ENCODE measurements around the gene ARHGAP40. TPM values are rescaled to one million over a fixed set of nuclear protein-coding genes. Genes with fewer than 3 reads are reported as not detected.

ARHGAP40 gene
- total RNA-seq, 2 donors from 2014 or later = not detected

DNA sequence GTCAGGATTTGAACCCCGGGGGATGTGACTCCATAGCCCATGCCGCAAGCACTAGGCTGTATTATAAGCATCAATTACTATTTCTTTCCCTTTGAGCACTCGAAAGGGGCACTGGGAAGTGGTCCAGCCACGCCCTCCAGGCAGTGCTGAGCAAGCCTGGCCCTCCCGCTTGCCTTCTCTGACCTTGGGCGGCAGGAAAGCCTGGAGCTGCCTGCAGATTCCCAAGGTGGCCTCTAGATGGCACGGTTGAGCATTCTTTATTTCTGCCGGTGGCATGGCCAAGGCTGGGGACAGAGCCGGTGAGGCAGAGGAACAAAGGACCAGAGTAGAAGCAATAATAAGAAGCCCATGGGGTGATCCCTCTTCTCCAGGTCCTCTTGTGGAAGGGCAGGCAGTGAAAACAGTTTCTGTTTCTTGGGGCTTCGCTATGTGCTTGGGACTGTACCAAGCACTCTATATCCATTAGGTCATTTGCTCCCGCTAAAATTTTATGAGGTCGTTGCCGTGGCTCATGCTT lies 32.0 kb downstream of the ARHGAP40 start:
- no peaks in the 10 kb centered on the region for H3K27me3 ChIP-seq
- DNase-seq (ENCODE audit: low spot score) = peak; percentile 59
- H3K9me3 ChIP-seq = no peaks in the 10 kb centered on the region
- TF ChIP-seq, protein P1, sequence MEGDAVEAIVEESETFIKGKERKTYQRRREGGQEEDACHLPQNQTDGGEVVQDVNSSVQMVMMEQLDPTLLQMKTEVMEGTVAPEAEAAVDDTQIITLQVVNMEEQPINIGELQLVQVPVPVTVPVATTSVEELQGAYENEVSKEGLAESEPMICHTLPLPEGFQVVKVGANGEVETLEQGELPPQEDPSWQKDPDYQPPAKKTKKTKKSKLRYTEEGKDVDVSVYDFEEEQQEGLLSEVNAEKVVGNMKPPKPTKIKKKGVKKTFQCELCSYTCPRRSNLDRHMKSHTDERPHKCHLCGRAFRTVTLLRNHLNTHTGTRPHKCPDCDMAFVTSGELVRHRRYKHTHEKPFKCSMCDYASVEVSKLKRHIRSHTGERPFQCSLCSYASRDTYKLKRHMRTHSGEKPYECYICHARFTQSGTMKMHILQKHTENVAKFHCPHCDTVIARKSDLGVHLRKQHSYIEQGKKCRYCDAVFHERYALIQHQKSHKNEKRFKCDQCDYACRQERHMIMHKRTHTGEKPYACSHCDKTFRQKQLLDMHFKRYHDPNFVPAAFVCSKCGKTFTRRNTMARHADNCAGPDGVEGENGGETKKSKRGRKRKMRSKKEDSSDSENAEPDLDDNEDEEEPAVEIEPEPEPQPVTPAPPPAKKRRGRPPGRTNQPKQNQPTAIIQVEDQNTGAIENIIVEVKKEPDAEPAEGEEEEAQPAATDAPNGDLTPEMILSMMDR (IDR thresholded peaks at IDR 0.05) = peak; percentile 81 to 84
- H3K4me1 ChIP-seq = no peaks in the 10 kb centered on the region
- H3K27ac ChIP-seq = no peak overlapping the region
- H3K36me3 ChIP-seq = no peaks in the 10 kb centered on the region
- no peak overlapping the region for H3K4me3 ChIP-seq

DNA sequence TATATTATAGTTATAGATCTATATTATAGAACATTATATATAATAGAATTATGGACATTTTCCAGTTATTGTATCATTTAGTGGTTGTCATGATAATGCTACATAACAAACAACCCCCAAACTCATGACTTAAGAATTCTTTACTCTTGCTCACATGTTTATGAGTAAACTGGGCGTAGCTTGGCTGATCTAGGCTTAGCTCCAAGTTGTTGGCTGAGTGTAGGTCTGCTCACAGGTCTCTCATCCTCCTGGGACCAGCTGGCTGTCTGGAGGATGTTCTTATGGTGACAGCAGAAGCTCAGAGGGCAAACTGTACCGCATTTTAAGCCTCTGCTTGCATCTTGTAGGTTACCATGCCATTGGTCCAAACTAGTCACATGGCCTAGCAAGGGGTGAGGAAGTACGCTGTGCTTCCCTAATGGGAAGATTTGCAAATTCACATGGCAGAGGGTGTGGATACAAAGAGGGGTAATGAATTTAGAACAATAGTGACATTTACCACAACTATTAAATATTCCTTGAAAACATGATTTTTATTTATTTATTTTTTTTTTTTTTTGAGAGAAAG lies 34.2 kb downstream of the ARHGAP40 start:
- Histone ChIP-seq H3K9me3 (no peaks in the 10 kb centered on the region), H3K4me1 (no peaks in the 10 kb centered on the region), H3K27me3 (no peaks in the 10 kb centered on the region), H3K36me3 (no peaks in the 10 kb centered on the region), H3K4me3 (no peak overlapping the region), H3K27ac (no peak overlapping the region)
- no peak for DNase-seq (ENCODE audit: low spot score)
- TF ChIP-seq, protein P1 (IDR thresholded peaks at IDR 0.05) = no peak

DNA sequence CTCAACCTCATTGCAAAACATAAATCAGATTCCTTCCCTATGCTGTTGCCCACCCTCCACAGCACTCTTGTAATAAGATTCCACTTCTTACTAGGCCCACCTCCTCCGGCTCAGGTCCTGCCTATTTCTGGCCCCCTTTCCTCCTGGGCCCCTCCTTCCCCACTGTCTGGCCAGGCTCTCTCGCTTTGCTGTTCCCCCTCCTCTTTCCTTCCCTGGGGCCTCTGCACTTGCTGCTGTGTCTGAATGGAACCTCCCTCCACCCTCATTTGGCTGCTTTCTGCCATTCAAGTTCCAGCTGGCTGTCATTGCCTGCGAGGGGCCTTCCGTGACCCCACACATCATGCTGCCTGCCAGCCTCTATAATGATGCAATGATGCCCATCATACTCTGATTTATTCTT lies 38.9 kb downstream of the ARHGAP40 start:
- TF ChIP-seq, protein P1 (IDR thresholded peaks at IDR 0.05) = no peak
- no peak for DNase-seq (ENCODE audit: low spot score)
- Histone ChIP-seq H3K36me3 (no peaks in the 10 kb centered on the region), H3K27ac (no peak overlapping the region), H3K9me3 (no peaks in the 10 kb centered on the region), H3K27me3 (peaks cover 0 to 2% of the 10 kb centered on the region in 2 donors), H3K4me3 (no peak overlapping the region), H3K4me1 (no peaks in the 10 kb centered on the region)

DNA sequence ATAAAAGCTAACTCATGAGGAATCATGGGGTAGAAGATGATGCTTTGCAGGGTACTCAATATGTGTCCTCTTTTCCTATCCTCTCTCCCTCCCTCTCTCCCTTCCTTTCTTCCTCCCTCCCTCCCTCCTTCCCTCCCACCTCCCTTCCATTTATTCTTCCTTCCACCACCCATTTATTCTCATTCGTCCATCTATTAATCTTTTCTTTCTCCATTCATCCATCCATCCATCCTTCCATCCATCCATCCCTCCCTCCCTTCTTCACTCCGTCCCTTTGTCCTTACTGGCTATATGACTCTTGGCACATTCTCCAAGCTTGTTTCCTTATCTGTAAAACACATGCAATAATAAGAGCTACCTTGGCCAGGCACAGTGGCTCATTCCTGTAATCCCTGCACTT lies 40.9 kb downstream of the ARHGAP40 start:
- H3K27me3 ChIP-seq = peaks cover 5 to 8% of the 10 kb centered on the region in 2 donors
- TF ChIP-seq, protein P1 (IDR thresholded peaks at IDR 0.05) = no peak
- H3K36me3 ChIP-seq = no peaks in the 10 kb centered on the region
- H3K4me1 ChIP-seq = peaks cover 0 to 9% of the 10 kb centered on the region in 2 donors
- H3K27ac ChIP-seq = no peak overlapping the region
- DNase-seq (ENCODE audit: low spot score) = no peak
- no peaks in the 10 kb centered on the region for H3K9me3 ChIP-seq
- H3K4me3 ChIP-seq = no peak overlapping the region

DNA sequence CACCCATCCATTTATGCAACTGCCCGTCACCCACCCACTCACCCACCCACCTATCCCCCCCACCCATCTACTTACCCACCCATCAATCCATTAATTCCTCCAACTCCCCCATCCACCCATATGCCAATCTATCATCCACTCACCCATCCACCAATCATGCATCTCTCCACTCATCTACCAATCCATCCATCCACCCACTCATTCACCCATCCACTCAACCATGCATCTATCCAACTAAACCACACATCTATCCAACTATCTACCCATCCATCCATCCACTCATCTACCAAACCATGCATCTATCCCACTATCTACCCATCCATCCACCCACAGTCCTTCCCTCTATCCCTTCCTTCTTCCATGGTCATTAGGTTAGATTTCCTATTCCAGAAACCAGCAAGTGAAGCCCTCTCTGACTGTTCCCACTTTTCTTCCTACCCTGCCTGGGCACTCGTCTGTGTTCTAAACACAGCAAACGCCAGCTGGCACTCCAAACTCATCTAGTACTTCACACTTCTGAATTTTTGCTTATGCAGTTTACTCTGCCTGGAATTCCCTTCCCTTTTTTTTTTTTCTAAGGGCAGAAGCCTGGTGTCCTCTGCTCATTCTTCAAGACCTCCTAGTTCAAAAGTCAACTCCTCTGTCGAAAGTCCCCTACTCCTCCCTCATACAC lies 43.1 kb downstream of the ARHGAP40 start:
- no peak overlapping the region for H3K4me3 ChIP-seq
- DNase-seq (ENCODE audit: low spot score) = no peak
- peaks cover 0 to 9% of the 10 kb centered on the region in 2 donors for H3K4me1 ChIP-seq
- H3K27me3 ChIP-seq = peaks cover 5 to 8% of the 10 kb centered on the region in 2 donors
- H3K36me3 ChIP-seq = no peaks in the 10 kb centered on the region
- no peak overlapping the region for H3K27ac ChIP-seq
- TF ChIP-seq, protein P1 (IDR thresholded peaks at IDR 0.05) = no peak
- no peaks in the 10 kb centered on the region for H3K9me3 ChIP-seq

Measured in right atrium auricular region (tissue), 2 donors.